HepG2 (cell line): ENCODE data around the gene SLCO4A1. TPM values are rescaled to one million over a fixed set of nuclear protein-coding genes. Genes with fewer than 3 reads are reported as not detected.

Experiments
- CHD4 ChIP-seq: fragments of 200-600 bp; sonication (generic); IDR thresholded peaks from 2 replicates; pipeline ENCODE4 v1.7.0; 2017; ENCODE audit warnings: mild to moderate bottlenecking, low read length, borderline replicate concordance
- GLI4 ChIP-seq: sonication (generic); formaldehyde crosslinking; IDR thresholded peaks from 2 replicates; pipeline ENCODE4 v1.5.1; 2020; ENCODE audit warnings: missing genetic modification reagents, mild to moderate bottlenecking, moderate library complexity, borderline replicate concordance
- KDM2A ChIP-seq: sonication (generic); formaldehyde crosslinking; IDR thresholded peaks from 2 replicates; pipeline ENCODE4 v1.4.0; 2020; ENCODE audit warnings: low read depth, missing genetic modification reagents, borderline replicate concordance
- MIER2 ChIP-seq: IDR thresholded peaks from 2 replicates; pipeline ENCODE4 v1.6.1; 2016; ENCODE audit warnings: missing biosample characterization, missing genetic modification reagents
- NFKB2 ChIP-seq: sonication (generic); formaldehyde crosslinking; IDR thresholded peaks from 2 replicates; pipeline ENCODE4 v1.4.0; 2020; ENCODE audit warnings: missing genetic modification reagents, borderline replicate concordance
- PCBP2 ChIP-seq: fragments of 200-400 bp; formaldehyde crosslinking; optimal IDR thresholded peaks from 2 replicates; pipeline ENCODE3; 2018; ENCODE audit warnings: low read length, low read depth; ENCODE audit not compliant: poor library complexity, severe bottlenecking
- PHF8 ChIP-seq: sonication (generic); formaldehyde crosslinking; IDR thresholded peaks from 2 replicates; pipeline ENCODE4 v1.5.0; 2020; ENCODE audit warnings: missing genetic modification reagents
- RBAK ChIP-seq: sonication (generic); formaldehyde crosslinking; IDR thresholded peaks from 2 replicates; pipeline ENCODE4 v1.5.1; 2020; ENCODE audit warnings: mild to moderate bottlenecking, missing genetic modification reagents
- REPIN1 ChIP-seq: sonication (generic); formaldehyde crosslinking; IDR thresholded peaks from 2 replicates; pipeline ENCODE4 v1.8.0; 2022; ENCODE audit warnings: missing genetic modification reagents, low read depth, mild to moderate bottlenecking, borderline replicate concordance
- SAFB2 ChIP-seq: sonication (generic); formaldehyde crosslinking; IDR thresholded peaks from 2 replicates; pipeline ENCODE4 v1.5.1; 2020; ENCODE audit warnings: missing genetic modification reagents, low read depth, mild to moderate bottlenecking, borderline replicate concordance
- TEAD2 ChIP-seq: sonication (generic); formaldehyde crosslinking; IDR thresholded peaks from 2 replicates; pipeline ENCODE4 v1.9.0; 2021; ENCODE audit warnings: missing genetic modification reagents
- U2AF1 ChIP-seq: fragments of 200-400 bp; formaldehyde crosslinking; optimal IDR thresholded peaks from 2 replicates; pipeline ENCODE3; 2017; ENCODE audit warnings: mild to moderate bottlenecking, low read depth, low read length
- ZBTB34 ChIP-seq: sonication (generic); formaldehyde crosslinking; IDR thresholded peaks from 2 replicates; pipeline ENCODE4 v1.8.0; 2022; ENCODE audit warnings: mild to moderate bottlenecking, missing genetic modification reagents
- ZFP1 ChIP-seq: IDR thresholded peaks from 2 replicates; pipeline ENCODE4 v1.6.1; 2016
- ZNF331 ChIP-seq: sonication (generic); formaldehyde crosslinking; IDR thresholded peaks from 2 replicates; pipeline ENCODE4 v1.4.0; 2020; ENCODE audit warnings: missing genetic modification reagents
- ZNF407 ChIP-seq: sonication (generic); formaldehyde crosslinking; IDR thresholded peaks from one replicate; pipeline ENCODE4 v1.5.1; 2020; ENCODE audit warnings: mild to moderate bottlenecking, missing genetic modification reagents; ENCODE audit errors: not compliant biosample characterization
- ZNF432 ChIP-seq: sonication (generic); formaldehyde crosslinking; IDR thresholded peaks from 2 replicates; pipeline ENCODE4 v1.5.0; 2020; ENCODE audit warnings: missing genetic modification reagents, mild to moderate bottlenecking, borderline replicate concordance
- ZNF567 ChIP-seq: sonication (generic); formaldehyde crosslinking; IDR thresholded peaks from 2 replicates; pipeline ENCODE4 v1.8.1; 2023; ENCODE audit warnings: mild to moderate bottlenecking, missing genetic modification reagents, borderline replicate concordance
- ZNF619 ChIP-seq: sonication (generic); formaldehyde crosslinking; IDR thresholded peaks from 2 replicates; pipeline ENCODE4 v1.4.0; 2020; ENCODE audit warnings: mild to moderate bottlenecking, missing genetic modification reagents
- ZNF737 ChIP-seq: sonication (generic); formaldehyde crosslinking; IDR thresholded peaks from 2 replicates; pipeline ENCODE4 v1.5.0; 2020; ENCODE audit warnings: missing genetic modification reagents, mild to moderate bottlenecking, borderline replicate concordance
- polyA plus RNA-seq, 8 experiments: library from polyadenylated mRNA; depleted of rRNA in 3 of 8; stranded (reverse) in 7 of 8; unstranded in 1 of 8; fragments of >200 nt; fragmentation: Illumina TruSeq in 4 of 8; extraction: Trizol in 4 of 8; gene quantifications; 2 replicates each; pipeline versions ENCODE4 v1.2.1 to v1.2.3, GENCODE V29; 2011 to 2016; ENCODE audit warnings: low read depth in 4 of 8, missing spikeins in 1 of 8, mixed read lengths in 1 of 8; ENCODE audit not compliant: insufficient read depth in 1 of 8
- total RNA-seq, 5 experiments: library from RNA; depleted of rRNA; stranded (reverse); fragments of >200 nt; fragmentation: Illumina TruSeq; extraction: Trizol; gene quantifications; 2 replicates each; pipeline ENCODE4 v1.2.3, GENCODE V29; 2016; ENCODE audit warnings: low read depth in 1 of 5

The SLCO4A1 gene
- total and polyA plus RNA-seq, 2 of the 13 experiments (the other 11 are each of a cell fraction or from before 2014, with no cell fraction given): 55.5 to 112 TPM

GRCh38 chr20:62616728-62617621 lies 25.3 kb upstream of the SLCO4A1 start (continued):
- 0 out of 2 replicates have a peak, but pooled peaks have one; percentile 58 for TF ChIP-seq ZFP1
- 0 out of 2 replicates have a peak, but pooled peaks have one; percentile 18 for TF ChIP-seq MIER2 (CRISPR knock-in tag)
- no peak for TF ChIP-seq ZNF407 (CRISPR knock-in tag)
- TF ChIP-seq REPIN1 (CRISPR knock-in tag): peak; percentile 52; the same call in 1 of the 2 replicates
- TF ChIP-seq ZNF432 (CRISPR knock-in tag): no peak
- TF ChIP-seq ZBTB34 (CRISPR knock-in tag): no peak
- no peak for TF ChIP-seq SAFB2
- TF ChIP-seq PCBP2: no peak
- TF ChIP-seq ZNF737: no peak
- TF ChIP-seq RBAK (CRISPR knock-in tag): no peak
- peak; percentile 76; the same call in 1 of the 2 replicates for TF ChIP-seq NFKB2 (CRISPR knock-in tag)
- TF ChIP-seq CHD4: no peak
- peak; percentile 58; the same call in 1 of the 2 replicates for TF ChIP-seq ZNF619 (CRISPR knock-in tag)
- peak; percentile 87 for TF ChIP-seq ZNF331 (CRISPR knock-in tag)
- peak; percentile 85; the same call in 1 of the 2 replicates for TF ChIP-seq GLI4 (CRISPR knock-in tag)
- no peak for TF ChIP-seq TEAD2 (CRISPR knock-in tag)
- peak; percentile 62; the same call in 1 of the 2 replicates for TF ChIP-seq ZNF567 (CRISPR knock-in tag)
- TF ChIP-seq KDM2A (CRISPR knock-in tag): peak; percentile 90
- no peak for TF ChIP-seq PHF8 (CRISPR knock-in tag)
- no peak for TF ChIP-seq U2AF1
